Liver (tissue), 3 donors: ENCODE measurements around the gene FBXW10.
"Not testable (repeated sequence)": the region's sequence is repeated elsewhere in the genome, so short reads cannot be mapped to it uniquely, and the experiment has no call there.

Source experiments
- CTCF ChIP-seq: fragments of 150-350 bp; IDR thresholded peaks from 2 replicates; pipeline ENCODE4 v1.5.1; 2017; ENCODE audit warnings: improper control_type of control experiment, low read depth, low read length; ENCODE audit not compliant: missing input control
- FOXA1 ChIP-seq: IDR thresholded peaks from 2 replicates; pipeline ENCODE4 v1.6.1; 2016; ENCODE audit warnings: antibody characterized with exemption
- GABPA ChIP-seq, 2 donors: IDR thresholded peaks in 1 of 2; conservative IDR thresholded peaks in 1 of 2; 2 replicates each; pipeline ENCODE4 v1.6.1; 2016; ENCODE audit warnings: antibody characterized with exemption in 2 of 2, mild to moderate bottlenecking in 1 of 2, moderate library complexity in 1 of 2
- JUND ChIP-seq, 2 donors: IDR thresholded peaks; 2 replicates each; pipeline ENCODE4 v1.6.1; 2016; ENCODE audit warnings: antibody characterized with exemption in 2 of 2
- REST ChIP-seq: IDR thresholded peaks from 2 replicates; pipeline ENCODE4 v1.6.1; 2016; ENCODE audit warnings: antibody characterized with exemption, mild to moderate bottlenecking
- TAF1 ChIP-seq: conservative IDR thresholded peaks from 2 replicates; pipeline ENCODE4 v1.6.1; 2016; ENCODE audit warnings: antibody characterized with exemption, mild to moderate bottlenecking
- YY1 ChIP-seq: IDR thresholded peaks from 2 replicates; pipeline ENCODE4 v1.6.1; 2016; ENCODE audit warnings: antibody characterized with exemption, mild to moderate bottlenecking
- TF ChIP-seq, protein P1 (sequence below): IDR thresholded peaks from 2 replicates; pipeline ENCODE4 v1.6.1; 2016; ENCODE audit warnings: antibody characterized with exemption
- TF ChIP-seq, protein P2 (sequence below): IDR thresholded peaks from 2 replicates; pipeline ENCODE4 v1.6.1; 2016; ENCODE audit warnings: antibody characterized with exemption
- TF ChIP-seq, protein P3 (sequence below): IDR thresholded peaks from 2 replicates; pipeline ENCODE4 v1.6.1; 2016; ENCODE audit warnings: antibody characterized with exemption
- donor health status: healthy.
- donor health status: healthy.

DNA sequence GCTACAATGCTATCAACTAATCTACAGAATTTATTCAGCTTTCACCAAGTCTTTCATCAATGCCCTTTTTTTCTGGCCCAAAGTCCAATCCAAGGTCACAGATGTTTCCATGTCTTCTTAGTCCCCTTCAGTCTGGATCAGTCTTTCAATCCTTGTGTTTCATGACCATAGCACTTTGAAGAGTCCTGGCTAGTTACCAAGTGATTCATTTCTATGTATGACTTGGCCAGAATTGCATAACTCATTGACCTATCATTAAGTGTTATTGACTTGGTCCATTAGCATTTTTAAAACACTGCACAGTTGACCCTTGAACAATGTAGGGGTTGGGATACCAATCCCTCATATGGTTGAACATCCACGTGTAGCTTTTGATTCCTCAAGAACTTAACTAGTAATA, 11.4 kb upstream of the FBXW10 start:
- TF ChIP-seq CTCF; GABPA (IDR thresholded peaks at IDR 0.05 in 1 of 2, conservative IDR thresholded peaks at IDR 0.05 in 1 of 2); FOXA1; TAF1; JUND (IDR thresholded peaks at IDR 0.05); REST; YY1: not testable (repeated sequence)
- TF ChIP-seq, protein P1, sequence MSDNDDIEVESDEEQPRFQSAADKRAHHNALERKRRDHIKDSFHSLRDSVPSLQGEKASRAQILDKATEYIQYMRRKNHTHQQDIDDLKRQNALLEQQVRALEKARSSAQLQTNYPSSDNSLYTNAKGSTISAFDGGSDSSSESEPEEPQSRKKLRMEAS = not testable (repeated sequence)
- TF ChIP-seq, protein P2, sequence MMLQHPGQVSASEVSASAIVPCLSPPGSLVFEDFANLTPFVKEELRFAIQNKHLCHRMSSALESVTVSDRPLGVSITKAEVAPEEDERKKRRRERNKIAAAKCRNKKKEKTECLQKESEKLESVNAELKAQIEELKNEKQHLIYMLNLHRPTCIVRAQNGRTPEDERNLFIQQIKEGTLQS = not testable (repeated sequence)
- TF ChIP-seq, protein P3, sequence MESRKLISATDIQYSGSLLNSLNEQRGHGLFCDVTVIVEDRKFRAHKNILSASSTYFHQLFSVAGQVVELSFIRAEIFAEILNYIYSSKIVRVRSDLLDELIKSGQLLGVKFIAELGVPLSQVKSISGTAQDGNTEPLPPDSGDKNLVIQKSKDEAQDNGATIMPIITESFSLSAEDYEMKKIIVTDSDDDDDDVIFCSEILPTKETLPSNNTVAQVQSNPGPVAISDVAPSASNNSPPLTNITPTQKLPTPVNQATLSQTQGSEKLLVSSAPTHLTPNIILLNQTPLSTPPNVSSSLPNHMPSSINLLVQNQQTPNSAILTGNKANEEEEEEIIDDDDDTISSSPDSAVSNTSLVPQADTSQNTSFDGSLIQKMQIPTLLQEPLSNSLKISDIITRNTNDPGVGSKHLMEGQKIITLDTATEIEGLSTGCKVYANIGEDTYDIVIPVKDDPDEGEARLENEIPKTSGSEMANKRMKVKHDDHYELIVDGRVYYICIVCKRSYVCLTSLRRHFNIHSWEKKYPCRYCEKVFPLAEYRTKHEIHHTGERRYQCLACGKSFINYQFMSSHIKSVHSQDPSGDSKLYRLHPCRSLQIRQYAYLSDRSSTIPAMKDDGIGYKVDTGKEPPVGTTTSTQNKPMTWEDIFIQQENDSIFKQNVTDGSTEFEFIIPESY = not testable (repeated sequence)
